ENCODE data around the gene PLCD1. TPM values are rescaled to one million over a fixed set of nuclear protein-coding genes. Genes with fewer than 3 reads are reported as not detected.

PLCD1 gene
- total and polyA plus RNA-seq, 8 donors: 7.5 to 15.6 (median 10.1) TPM

GRCh38 chr3:37993067-37993455, 36.4 kb downstream of the PLCD1 start:
- no peak for FAIRE-seq
- H3K27me3 ChIP-seq: no peaks in the 10 kb centered on the region
- DNase-seq: peak in 1 of 6 donors; percentile 15
- no peaks in the 10 kb centered on the region for H3K9me3 ChIP-seq
- intact Hi-C loops (cut with DNase I): no loop called here
- ATAC-seq: no peak
- no peak for TF ChIP-seq CTCF (IDR thresholded peaks at IDR 0.05)
- peaks cover under 1 to 9% (median 7%) of the 10 kb centered on the region in 3 donors for H3K4me1 ChIP-seq
- peak overlapping the region in 1 of 4 donors; percentile 6 for H3K27ac ChIP-seq
- 43 to 56% methylated on average over 8 of the region's 8 CpGs for WGBS, 2 donors
- H3K4me3 ChIP-seq: no peak overlapping the region
- H3K36me3 ChIP-seq: no peaks in the 10 kb centered on the region

GRCh38 chr3:37992271-37993066, 37.0 kb downstream of the PLCD1 start:
- Histone ChIP-seq H3K36me3 (no peaks in the 10 kb centered on the region), H3K27ac (peak overlapping the region in 1 of 4 donors; percentile 6), H3K9me3 (no peaks in the 10 kb centered on the region), H3K4me1 (peaks cover under 1 to 8% (median 8%) of the 10 kb centered on the region in 3 donors), H3K27me3 (no peaks in the 10 kb centered on the region), H3K4me3 (no peak overlapping the region)
- WGBS, 2 donors: 88 to 90% methylated on average over 9 of the region's 9 CpGs
- peak in 2 of 6 donors; percentile 34 for DNase-seq
- intact Hi-C loops (cut with DNase I): no loop called here
- peak in 3 of 4 donors; percentile 29 to 43 (median 34) for ATAC-seq
- no peak for TF ChIP-seq CTCF (IDR thresholded peaks at IDR 0.05)
- FAIRE-seq: no peak

GRCh38 chr3:37991823-37992222, 37.6 kb downstream of the PLCD1 start:
- Histone ChIP-seq H3K27me3 (no peaks in the 10 kb centered on the region), H3K4me1 (peaks cover 5 to 14% (median 13%) of the 10 kb centered on the region in 3 donors), H3K9me3 (no peaks in the 10 kb centered on the region), H3K4me3 (no peak overlapping the region), H3K36me3 (no peaks in the 10 kb centered on the region), H3K27ac (no peak overlapping the region)
- ATAC-seq (no peak), FAIRE-seq (no peak), DNase-seq (peak in 3 of 6 donors; percentile 13 to 58 (median 47))
- intact Hi-C loops (cut with DNase I): no loop called here
- TF ChIP-seq CTCF (IDR thresholded peaks at IDR 0.05): no peak
- 87 to 94% methylated on average over 7 of the region's 7 CpGs for WGBS, 2 donors

GRCh38 chr3:37991109-37991508, 38.3 kb downstream of the PLCD1 start:
- peak in 1 of 6 donors; percentile 14 for DNase-seq

More at GRCh38 chr3:37991109-37991508, 38.3 kb downstream of the PLCD1 start:
- Histone ChIP-seq H3K27me3 (no peaks in the 10 kb centered on the region), H3K9me3 (no peaks in the 10 kb centered on the region), H3K36me3 (no peaks in the 10 kb centered on the region), H3K27ac (no peak overlapping the region), H3K4me1 (peaks cover 12 to 21% (median 20%) of the 10 kb centered on the region in 3 donors), H3K4me3 (no peak overlapping the region)
- ATAC-seq: no peak
- 80 to 87% methylated on average over 6 of the region's 6 CpGs for WGBS, 2 donors
- no peak for FAIRE-seq
- TF ChIP-seq CTCF (IDR thresholded peaks at IDR 0.05): no peak
- intact Hi-C loops (cut with DNase I): no loop called here
